ENCODE measurements around the gene MFSD11.
A peak's percentile ranks its signal among the peaks of the same experiment; 100 is the strongest.
"Not testable (repeated sequence)": the region's sequence is repeated elsewhere in the genome, so short reads cannot be mapped to it uniquely, and the experiment has no call there.

The MFSD11 gene

DNA sequence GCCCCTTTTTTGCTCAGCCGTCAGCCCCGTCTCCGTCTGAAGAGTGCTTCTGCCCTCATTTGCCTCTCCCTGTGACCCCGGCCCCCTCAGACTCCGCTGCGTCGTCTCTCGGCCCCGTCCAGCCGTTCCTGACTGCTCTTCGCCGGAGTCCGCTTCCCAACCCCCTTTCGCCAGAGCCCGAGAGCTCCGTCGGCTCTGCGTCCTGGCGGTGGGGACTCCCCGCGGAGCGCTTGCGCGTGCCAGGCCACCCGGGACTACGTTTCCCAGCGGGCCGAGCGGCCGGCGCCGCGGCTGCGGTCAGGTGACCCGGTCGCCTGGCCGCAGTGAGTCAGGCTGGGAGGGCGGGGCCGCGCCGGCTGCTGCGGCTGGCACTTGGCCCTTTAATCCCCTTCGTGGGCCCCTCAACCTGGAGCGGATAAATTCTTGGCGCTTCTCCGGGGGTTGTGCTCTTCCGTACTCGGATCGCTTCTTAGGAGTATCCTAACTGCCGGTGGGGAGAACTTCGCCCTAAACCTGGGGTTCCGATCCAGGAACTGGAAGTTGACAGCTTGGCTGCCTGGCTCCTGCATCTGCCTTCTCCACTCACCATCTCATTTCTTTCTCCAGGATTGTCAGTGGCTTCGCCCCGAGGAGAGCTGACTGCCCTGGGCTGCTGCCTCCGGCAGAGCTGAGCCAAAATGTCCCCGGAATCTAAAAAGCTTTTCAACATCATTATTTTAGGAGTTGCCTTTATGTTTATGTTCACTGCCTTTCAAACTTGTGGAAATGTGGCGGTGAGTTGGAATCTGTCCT lies at the start of gene MFSD11:
TSS of gene MFSD11 (plus strand) at position 444 of the 792 bp plus-strand sequence. CDS start at position 678, 234 bp downstream.
- peak; percentile 88 to 91 for DNase-seq (ENCODE audit: low read depth in 2 of 2)

DNA sequence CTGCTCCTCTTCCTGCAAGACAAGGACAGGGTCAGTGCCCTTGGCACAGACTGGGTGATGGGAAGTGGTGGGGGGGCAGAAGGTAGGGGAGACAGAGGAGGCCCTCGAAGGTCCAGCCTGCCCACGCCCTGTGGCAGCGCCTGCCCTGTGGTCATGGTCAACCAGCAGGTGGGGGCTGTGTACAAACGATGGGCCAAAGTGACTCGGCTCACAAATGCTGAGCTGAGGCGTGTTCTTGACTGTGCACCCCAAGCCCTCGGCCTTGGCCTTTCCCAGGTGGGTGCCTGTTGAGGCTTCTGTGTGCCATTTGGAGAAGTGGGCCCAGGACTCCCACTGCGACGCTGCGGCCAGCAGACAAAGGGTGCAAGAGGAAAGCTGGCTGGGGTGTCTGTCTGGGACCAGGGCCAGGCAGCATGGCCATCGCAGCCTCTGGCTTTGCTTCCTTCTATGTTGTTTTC lies 49.7 kb upstream of the MFSD11 start:
- no peak for DNase-seq (ENCODE audit: low read depth in 2 of 2)

DNA sequence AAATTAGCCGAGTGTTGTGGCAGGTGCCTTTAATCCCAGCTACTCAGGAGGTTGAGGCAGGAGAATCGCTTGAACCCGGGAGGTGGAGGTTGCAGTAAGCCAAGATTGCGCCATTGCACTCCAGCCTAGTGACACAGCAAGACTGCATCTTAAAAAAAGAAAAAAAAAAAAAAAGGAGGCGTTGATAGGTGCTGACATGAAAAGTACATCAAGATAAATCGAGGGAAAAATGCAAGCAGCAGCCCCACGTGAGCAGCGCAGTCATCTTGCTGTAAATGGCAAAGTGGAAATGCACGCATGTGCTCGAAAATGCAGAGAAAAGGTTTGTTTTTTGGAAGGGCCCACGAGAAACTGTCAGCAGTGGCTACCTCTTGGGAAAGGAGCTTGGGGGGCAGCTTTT lies 48.1 kb upstream of the MFSD11 start:
- no peak for DNase-seq (ENCODE audit: low read depth in 2 of 2)

DNA sequence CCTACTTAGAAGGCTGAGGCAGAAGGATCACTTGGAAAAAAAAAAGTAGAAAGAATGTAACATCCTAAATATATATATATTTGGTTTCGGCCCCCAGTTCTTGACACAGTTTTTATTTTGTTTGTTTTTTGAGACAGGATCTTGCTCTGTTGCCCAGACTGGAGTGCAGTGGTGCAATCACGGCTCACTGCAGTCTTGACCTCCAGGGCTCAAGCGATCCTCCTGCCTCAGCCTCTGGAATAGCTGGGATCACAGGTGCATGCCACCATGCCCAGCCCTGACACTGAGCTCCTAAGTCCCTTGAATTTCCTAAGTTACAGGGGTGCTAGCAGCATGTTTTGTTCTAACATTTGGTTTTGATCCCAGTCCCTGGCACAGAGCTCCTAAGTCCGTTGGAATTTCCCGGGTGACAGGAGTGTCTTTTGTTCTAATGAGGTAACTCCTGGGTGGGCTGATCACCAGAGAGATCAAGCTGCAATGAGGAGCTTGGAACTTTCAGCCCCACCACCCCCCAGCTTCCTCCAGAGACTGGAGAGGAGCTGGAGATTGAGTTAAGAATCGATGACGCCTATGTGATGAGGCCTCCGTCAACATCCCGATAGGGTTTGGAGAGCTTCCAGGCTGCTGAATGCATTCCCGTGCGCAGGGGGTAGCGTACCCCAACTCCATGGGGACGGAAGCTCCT lies 47.2 kb upstream of the MFSD11 start:
- DNase-seq (ENCODE audit: low read depth in 2 of 2), result no peak

DNA sequence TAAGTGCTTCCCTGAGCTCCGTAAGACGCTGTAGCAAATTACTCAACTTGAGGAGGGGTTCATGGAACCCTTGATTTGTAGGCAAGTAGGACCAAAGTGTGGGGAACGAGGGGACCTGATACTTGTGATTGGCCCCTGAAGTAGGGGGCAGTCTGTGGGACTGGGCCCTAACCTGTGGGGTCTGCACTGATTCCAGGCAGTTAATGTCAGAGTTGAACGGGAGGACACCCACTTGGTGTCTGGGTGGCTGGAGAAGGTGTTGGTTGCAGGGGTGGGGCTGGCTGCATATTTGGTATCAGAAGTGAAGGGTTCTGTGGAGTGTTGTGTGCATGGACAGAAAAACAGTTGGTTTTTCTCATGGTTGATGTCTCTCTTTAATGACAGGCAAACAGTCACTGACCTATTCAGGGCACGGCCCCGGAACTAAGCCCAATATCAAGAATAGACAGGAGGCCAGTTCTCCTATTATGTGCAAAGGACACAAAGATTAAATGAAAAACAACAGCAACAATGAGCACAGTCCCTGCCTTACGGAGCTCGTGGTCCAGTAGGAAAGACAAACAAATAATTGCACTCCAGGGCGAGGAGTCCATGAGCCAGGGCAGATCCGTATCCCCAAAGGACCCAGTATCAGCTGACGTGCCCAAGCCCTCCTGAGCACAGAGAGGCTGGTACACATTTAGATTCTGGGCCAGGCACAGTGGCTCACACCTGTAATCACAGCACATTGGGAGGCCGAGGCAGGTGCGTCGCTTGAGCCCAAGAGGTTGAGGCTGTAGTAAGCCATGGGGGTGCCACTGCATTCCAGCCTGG lies 46.3 kb upstream of the MFSD11 start:
- DNase-seq (ENCODE audit: low read depth in 2 of 2), result no peak

DNA sequence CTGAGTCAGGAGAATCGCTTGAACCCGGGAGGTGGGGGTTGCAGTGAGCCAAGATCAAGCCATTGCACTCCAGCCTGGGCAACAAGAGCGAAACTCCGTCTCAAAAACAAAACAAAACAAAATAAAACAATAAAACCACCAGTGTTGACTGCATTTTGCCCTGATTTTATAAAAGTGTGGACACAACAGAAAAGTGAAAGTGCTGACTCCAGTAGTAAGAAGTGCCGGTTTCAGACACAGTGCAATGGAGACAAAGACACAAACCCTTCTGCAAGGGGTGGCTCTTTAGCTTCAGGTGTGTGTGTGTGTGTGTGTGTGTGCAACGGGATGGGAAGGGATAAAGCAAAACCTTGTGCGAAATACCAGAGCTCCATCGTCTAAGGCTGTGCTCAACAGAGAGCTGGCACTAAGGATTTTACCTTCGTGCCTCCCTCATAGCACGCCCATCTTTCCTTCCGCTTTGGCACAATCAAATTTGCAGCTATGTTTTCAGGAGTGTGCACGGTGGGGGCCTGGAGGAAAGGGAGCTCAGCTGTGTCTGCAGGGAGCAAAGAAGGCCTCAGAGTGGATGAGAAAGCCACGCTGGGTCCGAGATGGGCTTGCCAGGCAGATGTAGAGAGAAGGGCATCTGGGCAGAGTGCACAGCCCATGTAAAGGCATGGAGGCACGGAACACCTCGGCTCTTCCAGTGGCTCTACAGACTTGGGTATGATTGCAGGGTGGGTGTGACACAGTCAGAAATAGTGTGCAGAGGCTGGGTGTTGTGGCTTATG lies 42.7 kb upstream of the MFSD11 start:
- DNase-seq (ENCODE audit: low read depth in 2 of 2), result no peak

DNA sequence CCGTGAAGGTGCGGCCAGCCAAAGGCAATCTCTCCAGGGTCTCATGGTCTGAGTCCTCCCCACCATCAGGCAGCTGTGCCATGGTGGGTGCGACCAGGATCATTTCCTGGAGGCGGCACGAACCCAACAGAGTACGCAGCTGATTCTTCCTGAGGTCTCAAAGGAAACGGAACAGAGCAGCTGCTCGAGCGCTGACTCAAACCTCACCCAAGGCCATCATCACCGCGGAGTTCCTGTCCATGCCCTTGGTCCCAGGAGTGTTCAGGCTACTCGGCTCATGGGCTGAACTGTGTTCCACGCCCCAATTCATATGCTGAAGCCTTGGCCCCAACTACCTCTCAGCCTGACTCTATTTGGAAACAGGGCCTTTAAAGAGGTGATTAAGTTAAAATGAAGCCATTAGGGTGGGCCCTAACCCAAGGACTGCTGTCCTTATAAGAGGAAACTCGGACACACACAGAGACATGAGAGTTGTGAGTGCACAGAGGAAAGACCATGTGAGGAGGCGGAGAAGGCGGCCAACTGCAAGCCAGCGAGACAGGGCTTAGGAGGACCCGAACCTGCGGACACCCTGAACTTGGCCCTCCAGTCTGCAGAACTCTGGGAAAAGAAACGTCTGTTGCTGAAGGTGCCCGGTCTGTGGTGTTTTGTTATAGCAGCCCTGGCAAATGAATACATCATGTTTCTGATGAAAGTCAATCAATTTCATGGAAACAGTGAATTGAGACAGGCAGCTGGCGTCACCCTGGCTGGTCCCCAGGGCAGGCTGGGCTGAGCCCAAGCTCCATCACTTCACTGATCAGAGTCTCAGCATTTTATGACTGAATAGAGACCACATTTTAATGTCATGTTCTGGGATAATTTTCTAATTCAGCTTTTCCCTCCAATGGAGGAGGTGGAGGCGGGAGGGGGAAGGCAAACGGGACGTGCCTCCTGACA lies 40.9 kb upstream of the MFSD11 start:
- DNase-seq (ENCODE audit: low read depth in 2 of 2), result no peak

DNA sequence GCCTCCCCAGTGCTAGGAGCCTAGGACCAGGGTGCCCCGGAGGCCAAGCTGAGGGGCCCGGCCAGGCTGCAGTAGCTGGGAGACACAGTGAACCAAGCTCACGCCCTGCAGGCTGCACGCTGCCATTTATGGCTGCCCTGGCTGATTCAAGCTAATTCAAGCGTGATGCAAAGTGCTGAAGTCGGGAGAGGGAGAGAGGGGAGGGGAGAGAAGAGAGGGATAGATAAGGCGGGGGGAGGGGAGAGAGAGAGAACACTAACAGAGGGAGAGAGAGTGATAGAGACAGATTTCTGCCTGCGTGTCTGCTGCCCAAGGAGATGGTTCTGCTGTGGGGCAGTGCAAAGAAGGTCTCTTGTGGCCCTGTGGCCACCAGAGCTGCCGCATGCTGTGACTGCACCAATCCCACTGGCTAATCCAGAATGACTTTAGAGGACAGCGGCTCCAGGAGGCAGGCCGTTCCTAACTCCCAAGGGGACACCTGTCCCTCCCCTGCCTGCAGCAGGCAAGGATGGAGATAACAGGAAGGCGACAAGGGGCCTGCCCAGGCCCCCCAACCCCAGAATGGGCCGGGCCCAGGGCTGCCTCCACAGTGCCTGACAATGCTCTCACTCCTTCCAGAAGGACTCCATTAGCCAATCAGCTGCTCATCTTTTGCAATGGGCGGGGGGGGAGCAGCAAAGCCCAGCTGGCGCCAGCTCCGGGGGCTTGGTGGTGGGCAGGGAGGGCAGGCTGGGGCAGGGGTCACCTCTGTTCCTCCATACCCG lies 40.0 kb upstream of the MFSD11 start:
- no peak for DNase-seq (ENCODE audit: low read depth in 2 of 2)

DNA sequence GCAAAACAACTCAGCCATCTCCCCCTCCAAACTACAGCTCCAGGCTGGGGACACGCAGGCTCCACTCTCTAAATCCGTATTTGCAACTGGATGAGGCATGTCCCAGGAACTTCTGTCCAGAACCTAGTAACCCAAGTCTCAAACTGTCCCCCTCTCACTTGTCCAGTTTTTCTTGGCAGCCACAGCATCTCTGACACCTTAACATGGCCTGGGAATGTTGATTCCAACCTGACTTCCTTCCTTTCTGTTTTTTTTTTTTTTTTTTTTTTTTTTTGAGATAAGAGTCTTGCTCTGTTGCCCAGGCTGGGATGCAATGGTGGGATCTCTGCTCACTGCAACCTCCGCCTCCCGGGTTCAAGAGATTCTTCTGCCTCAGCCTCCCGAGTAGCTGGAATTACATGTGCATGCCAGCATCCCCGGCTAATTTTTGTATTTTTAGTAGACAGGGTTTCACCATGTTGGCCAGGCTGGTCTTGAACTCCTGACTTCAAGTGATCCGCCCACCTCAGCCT lies 39.4 kb upstream of the MFSD11 start:
- not testable (repeated sequence) for DNase-seq (ENCODE audit: low read depth in 2 of 2)

DNA sequence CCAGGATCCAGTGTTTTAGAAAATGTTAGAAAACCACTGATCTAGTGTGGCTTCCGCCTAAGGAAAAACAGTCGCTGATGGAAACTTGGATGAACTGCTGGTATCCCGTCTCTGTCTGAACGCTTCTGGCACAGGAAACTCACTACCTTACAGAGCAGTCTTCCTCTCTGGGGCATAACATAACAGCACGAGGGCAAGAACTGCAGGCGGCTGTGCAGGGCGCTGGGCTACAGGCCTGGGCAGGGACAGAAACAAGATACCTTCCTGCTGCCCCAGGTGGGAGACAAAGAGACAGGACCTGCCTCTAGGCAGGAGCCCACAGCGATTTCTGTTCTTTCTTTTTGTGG lies 37.7 kb upstream of the MFSD11 start:
- DNase-seq (ENCODE audit: low read depth in 2 of 2), result no peak

DNA sequence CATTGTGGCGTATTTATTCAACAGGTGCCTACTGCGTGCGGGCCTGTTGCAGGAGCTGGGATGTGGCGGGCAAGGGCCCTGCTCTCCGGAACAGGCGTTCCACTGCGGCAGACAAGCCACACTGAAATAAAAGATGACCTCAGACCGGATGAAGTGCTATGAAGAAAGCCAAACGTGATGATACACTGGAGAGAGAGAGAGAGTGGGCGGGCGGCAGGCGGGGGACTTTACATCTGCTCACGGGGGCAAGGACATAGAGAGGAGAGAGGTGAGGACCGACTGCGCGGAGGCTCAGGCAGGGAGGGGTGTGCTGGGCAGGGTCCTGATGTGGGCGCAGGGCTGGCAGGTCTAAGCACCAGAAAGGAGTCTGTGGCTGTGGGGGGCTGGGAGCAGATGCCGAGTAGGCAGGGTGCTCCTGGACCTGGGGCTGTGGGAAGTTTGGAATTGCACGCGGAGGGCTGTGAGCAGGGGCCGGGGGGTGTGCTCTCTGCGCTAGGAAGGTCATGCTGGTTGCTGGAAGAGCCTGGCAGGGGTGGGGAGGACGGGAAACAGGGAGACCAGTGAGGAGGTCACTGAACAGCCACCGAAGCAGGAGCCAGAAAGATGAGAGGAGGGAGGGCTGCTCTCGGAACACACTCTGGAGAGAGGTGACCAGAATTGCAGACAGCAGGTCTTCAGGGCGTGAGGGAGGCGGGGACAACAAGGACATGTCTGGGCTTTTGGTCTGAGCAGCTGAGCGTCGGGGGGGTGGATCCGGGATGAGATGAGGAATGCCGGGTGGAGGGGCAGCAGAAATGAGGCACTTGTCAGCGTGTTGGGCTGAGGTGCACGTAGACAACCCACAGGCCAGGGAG lies 37.1 kb upstream of the MFSD11 start:
- no peak for DNase-seq (ENCODE audit: low read depth in 2 of 2)

DNA sequence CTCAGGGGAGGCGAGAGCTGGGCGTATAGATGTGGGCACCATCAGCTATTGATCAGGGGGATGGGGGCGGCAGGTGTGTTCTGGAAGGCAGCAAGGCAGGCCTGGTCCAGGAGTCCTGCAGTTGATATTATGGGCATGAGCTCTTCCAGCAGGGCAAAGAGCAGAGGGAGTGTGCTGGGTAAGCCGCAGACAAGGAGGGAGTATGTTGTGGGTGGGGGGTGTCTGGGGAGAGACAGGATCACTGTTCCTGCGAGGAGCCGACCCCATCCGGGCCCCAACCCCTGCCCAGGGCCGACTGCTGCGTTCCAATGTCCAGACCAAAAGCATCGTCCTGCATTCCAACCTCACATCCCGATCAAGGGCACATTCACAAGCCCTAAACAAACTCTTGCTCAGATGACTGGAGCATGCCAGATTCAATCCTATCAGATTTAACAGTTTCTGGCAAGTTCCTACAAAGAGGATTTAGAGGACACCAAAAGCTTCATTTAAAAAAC lies 36.4 kb upstream of the MFSD11 start:
- no peak for DNase-seq (ENCODE audit: low read depth in 2 of 2)

DNA sequence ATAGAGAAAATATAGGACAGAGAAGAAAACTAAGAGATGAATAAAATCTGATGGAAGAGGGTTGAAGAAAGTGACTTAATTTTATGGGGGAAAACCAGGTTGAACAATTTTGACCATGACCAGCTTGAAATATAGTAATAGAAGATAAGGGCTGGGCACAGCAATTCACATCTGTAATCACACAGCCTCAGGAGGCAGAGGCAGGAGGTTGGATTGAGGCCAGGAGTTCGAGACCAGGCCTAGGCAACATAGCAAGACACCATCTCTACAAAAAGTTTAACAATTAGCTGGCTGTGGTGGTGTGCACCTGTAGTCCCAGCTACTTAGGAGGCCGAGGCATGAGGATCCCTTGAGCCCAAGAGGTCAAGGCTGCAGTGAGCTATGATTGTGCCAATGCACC lies 35.8 kb upstream of the MFSD11 start:
- DNase-seq (ENCODE audit: low read depth in 2 of 2), result no peak

DNA sequence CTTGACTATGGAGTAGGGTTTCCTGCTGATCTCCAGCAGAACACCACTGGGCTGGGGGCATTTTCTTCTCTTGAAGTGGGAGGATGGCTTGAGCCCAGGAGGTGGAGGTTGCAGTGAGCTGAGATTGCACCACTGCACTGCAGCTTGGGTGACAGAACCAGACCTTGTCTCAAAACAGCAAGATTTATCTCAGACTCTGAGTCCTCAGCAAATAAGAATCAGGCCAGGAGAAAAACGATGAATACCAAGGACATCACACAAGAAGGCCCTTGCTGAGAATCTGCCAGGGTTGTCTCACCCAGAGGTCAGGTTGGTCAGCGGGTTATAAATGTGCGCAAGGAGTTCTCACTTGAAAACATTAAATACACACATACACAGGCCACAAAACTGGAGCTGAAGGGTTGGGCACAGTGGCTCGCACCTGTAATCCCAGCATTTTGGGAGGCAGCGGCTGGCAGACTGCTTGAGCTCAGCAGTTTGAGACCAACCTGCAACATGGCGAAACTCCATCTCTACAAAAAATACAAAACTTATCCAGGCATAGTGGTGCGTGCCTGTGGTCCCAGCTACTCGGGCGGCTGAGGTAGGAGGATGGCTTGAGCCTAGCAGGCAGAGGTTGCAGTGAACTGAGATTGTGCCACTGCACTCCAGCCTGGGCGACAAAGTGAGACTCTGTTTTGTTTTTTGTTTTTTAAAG lies 34.8 kb upstream of the MFSD11 start:
- DNase-seq (ENCODE audit: low read depth in 2 of 2), result no peak

DNA sequence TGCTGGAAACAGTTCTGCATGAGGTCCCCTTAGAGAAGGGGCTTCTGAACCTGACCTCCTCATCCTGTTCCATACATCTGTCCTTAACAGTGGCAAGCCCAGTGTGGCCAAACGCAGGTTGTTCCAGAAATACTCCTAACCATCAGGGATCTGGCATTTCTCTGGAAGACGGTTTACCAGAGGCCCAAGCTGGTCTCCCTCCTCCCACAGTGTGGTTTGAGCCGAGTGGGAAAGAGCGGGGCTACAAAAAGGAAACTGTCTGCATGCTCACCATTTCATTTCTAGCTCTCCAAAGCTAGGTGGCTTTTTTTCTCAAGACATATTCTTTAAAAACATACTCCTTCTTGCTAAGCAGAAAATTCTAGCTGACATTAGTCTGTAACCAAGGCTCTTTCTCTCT lies 33.1 kb upstream of the MFSD11 start:
- DNase-seq (ENCODE audit: low read depth in 2 of 2), result no peak

DNA sequence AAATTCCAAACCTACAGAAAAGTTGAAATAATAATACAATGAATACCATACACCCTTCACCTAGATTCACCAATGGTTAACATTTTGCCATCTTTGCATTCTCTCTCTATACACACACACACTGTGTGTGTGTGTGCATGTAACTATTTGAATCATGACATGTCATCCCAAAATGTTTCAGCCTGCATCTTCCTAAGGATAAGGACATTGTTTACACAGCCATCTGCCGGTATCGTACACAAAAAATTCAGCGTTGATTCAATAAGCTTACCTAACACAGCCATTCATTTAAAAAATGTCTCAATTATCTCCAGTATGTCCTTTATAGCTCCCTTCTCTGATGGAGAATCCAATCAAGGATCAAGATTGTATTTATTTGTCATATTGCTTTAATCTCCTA lies 31.1 kb upstream of the MFSD11 start:
- DNase-seq (ENCODE audit: low read depth in 2 of 2), result no peak

DNA sequence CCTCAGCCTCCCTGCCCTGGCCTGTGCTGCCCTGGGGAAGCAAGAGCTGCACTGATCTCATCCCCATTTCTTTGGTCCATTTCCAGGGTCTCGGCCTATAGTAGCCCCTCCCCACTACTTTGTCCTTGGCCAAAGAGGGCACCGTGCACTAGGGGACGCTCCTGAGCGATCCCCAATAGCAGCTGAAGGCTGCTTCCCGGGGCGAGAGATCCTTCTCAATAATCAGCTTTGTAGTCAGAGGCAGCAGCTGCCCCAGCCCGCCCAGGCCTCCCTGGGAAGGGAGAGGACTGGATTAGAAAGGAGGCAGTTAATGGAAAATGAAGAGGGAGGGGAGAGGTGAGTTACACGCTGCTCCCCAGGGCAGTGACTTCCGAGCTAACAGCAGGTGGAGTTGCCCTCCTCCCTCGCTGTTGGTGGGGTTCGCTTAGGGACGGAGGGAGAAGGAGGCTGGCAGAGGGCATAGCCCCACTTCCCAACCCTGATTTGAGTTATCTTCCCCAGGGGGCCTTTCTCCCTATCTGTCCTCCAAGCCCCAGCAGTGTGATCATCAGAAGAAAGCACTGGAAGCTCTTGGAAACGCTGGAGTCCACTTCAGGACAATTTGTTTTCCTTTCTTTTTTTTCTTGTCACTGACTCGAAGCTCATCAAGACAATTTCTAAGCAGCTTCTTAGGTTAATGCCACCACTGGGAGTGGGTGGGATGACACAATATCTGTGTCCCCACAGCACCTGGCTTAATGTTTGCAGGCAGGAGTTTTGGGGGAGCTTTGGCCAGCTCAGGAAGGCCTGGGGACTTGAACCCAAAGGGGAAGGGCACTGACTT lies 29.7 kb upstream of the MFSD11 start:
- DNase-seq (ENCODE audit: low read depth in 2 of 2), result no peak
